BE2C (cell line): ENCODE results near the gene SLC6A9.

Experiments used
- DNase-seq: peaks from one replicate; pipeline ENCODE4 v3.0.0-alpha.2; 2020
- H3K27me3 ChIP-seq: fragments of 250-450 bp; sonication (Bioruptor Pico); 2 replicates; pipeline ENCODE4 v1.5.1; 2020; ENCODE audit warnings: mild to moderate bottlenecking
- H3K36me3 ChIP-seq: fragments of 250-450 bp; sonication (Bioruptor Pico); 2 replicates; pipeline ENCODE4 v1.5.1; 2020; ENCODE audit warnings: mild to moderate bottlenecking
- H3K4me1 ChIP-seq: fragments of 250-450 bp; sonication (Bioruptor Pico); 2 replicates; pipeline ENCODE4 v1.5.1; 2020
- H3K4me3 ChIP-seq: 2 replicates; pipeline ENCODE4 v1.5.1; 2011; ENCODE audit warnings: low read depth, low read length
- H3K9me3 ChIP-seq: fragments of 250-450 bp; sonication (Bioruptor Pico); 2 replicates; pipeline ENCODE4 v1.5.1; 2020
- CTCF ChIP-seq: IDR thresholded peaks from 2 replicates; pipeline ENCODE4 v1.5.1; 2012; ENCODE audit warnings: mild to moderate bottlenecking, low read depth, low read length

The SLC6A9 gene

GRCh38 chr1:44073528-44073927 is 42.3 kb upstream of the SLC6A9 start:
- no peak for TF ChIP-seq CTCF
- Histone ChIP-seq H3K4me3 (no peak overlapping the region), H3K27me3 (no peaks in the 10 kb centered on the region), H3K36me3 (no peaks in the 10 kb centered on the region), H3K9me3 (no peaks in the 10 kb centered on the region), H3K4me1 (no peaks in the 10 kb centered on the region)
- DNase-seq, result no peak

- Histone ChIP-seq H3K9me3 (no peaks in the 10 kb centered on the region), H3K36me3 (no peaks in the 10 kb centered on the region), H3K4me3 (no peak overlapping the region), H3K27me3 (no peaks in the 10 kb centered on the region), H3K4me1 (no peaks in the 10 kb centered on the region)
- no peak for TF ChIP-seq CTCF
- no peak for DNase-seq
These were observed 41.6 kb upstream of the SLC6A9 start for GRCh38 chr1:44072821-44073220.

- no peaks in the 10 kb centered on the region for H3K27me3 ChIP-seq
- TF ChIP-seq CTCF, result no peak
- H3K4me3 ChIP-seq, result no peak overlapping the region
- DNase-seq, result no peak
- no peaks in the 10 kb centered on the region for H3K4me1 ChIP-seq
- H3K9me3 ChIP-seq, result no peaks in the 10 kb centered on the region
- no peaks in the 10 kb centered on the region for H3K36me3 ChIP-seq
These were observed 40.9 kb upstream of the SLC6A9 start for GRCh38 chr1:44072204-44072603.

DNA sequence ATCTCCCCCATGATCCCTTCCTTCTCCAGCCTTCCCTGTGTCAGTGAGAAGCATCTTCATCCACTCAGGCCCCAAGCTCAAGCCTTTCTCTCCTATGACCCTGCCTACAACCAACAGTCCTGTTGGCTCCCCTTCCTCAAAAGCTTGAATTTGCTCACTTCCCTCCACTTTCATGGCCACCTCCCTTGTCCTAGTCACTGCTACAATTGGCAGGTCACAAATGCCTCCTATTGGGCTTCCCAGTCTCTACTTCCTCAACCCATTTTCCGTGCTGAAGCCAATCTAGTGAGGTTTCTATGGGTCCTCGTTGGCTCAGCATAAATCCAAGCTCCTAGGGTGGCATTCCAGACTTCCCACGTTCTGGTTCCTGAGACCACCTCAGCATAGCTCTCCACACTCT is 40.2 kb upstream of the SLC6A9 start:
- Histone ChIP-seq H3K36me3 (no peaks in the 10 kb centered on the region), H3K9me3 (no peaks in the 10 kb centered on the region), H3K4me1 (no peaks in the 10 kb centered on the region), H3K4me3 (no peak overlapping the region), H3K27me3 (no peaks in the 10 kb centered on the region)
- TF ChIP-seq CTCF, result no peak
- no peak for DNase-seq

DNA sequence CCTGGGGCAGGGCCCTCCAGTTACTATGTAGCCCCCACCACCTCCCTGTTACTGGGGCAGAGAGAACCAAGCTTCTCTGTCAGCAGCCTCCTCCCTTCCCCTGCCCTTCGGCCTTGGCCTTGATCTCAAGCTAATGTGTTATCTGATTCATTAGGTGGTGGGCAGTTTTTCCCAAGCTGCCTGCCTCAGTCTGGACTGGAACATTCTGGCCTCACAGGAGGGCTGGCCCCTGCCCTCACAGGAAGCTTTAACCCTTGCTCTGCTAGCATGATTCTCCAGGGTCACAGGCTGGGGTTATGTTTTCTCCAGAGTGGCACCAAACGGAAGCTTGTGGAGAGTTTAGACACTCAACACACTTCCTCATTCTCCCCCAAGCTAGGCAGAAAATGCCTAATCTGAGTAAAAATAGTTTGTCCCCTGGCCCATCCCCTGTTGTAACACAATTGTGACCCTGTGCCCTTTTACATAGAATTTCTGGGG is 37.2 kb upstream of the SLC6A9 start:
- H3K4me1 ChIP-seq, result no peaks in the 10 kb centered on the region
- no peak for TF ChIP-seq CTCF

DNA sequence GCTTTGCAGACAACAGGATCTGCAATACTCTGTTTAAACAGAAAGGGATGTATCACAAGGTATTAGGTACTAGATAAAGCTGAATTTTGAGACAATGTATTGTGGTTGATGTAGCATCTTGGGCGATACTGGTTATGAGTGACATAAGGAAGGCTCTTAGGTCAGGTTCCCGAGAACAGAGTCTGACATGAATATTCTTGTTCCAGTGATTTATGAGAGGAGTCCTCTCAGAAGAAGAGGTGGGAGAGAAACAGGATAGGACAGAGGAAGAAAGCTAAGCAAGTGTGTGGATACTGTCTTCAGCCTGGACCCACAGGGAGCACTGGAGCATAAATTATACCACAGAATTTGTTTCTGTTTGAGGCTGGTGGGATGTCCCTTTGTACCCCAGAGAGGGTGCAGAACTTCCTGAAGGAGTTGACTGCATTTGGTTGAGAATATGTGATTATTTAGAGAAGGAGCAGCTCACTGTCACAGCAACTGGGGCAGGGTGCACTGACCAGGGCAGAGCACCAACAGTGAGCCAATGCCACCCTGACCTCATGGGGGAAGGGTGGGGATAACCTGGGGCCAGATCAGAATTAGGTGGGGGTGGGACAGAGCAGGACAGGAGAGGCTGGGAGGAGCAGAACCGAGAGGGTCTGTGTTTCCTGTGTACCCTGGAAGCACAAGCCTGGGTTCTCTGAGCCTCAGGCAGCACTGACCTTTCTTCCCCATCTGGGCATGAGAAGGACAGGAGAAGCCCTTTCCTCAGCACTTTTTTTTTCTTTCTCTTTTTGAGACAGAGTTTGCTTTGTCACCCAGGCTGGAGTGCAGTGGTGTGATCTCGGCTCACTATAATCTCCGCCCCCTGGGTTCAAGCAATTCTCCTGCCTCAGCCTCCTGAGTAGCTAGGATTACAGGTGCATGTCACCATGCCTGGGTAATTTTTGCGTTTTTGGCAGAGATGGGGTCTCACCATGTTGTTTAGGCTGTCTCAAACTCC is 36.3 kb upstream of the SLC6A9 start:
- no peak overlapping the region for H3K4me3 ChIP-seq
- H3K27me3 ChIP-seq, result no peaks in the 10 kb centered on the region
- H3K36me3 ChIP-seq, result no peaks in the 10 kb centered on the region
- no peak for TF ChIP-seq CTCF
- H3K9me3 ChIP-seq, result no peaks in the 10 kb centered on the region
- H3K4me1 ChIP-seq, result no peaks in the 10 kb centered on the region
- no peak for DNase-seq

More for the DNA sequence above, 37.2 kb upstream of the SLC6A9 start:
- no peaks in the 10 kb centered on the region for H3K36me3 ChIP-seq
- H3K4me3 ChIP-seq, result no peak overlapping the region
- H3K27me3 ChIP-seq, result no peaks in the 10 kb centered on the region
- DNase-seq, result no peak
- H3K9me3 ChIP-seq, result no peaks in the 10 kb centered on the region
